HepG2 (cell line): Measurements from ENCODE around the gene INTS7. TPM values are rescaled to one million over a fixed set of nuclear protein-coding genes. Genes with fewer than 3 reads are reported as not detected.
A peak's percentile ranks its signal among the peaks of the same experiment; 100 is the strongest.

Source experiments
- CCAR2 ChIP-seq: fragments of 200-400 bp; formaldehyde crosslinking; optimal IDR thresholded peaks from 2 replicates; pipeline ENCODE3; 2018; ENCODE audit warnings: low read depth, mild to moderate bottlenecking, low read length, moderate library complexity
- CEBPG ChIP-seq: IDR thresholded peaks from 2 replicates; pipeline ENCODE4 v1.6.1; 2016
- HMG20A ChIP-seq: IDR thresholded peaks from 2 replicates; pipeline ENCODE4 v1.6.1; 2016; ENCODE audit warnings: borderline replicate concordance
- ISL2 ChIP-seq: sonication (generic); formaldehyde crosslinking; IDR thresholded peaks from 2 replicates; pipeline ENCODE4 v1.5.0; 2020; ENCODE audit warnings: missing genetic modification reagents
- KDM4B ChIP-seq: sonication (generic); formaldehyde crosslinking; IDR thresholded peaks from 2 replicates; pipeline ENCODE4 v1.4.0; 2020; ENCODE audit warnings: missing genetic modification reagents
- MEF2D ChIP-seq: sonication (generic); formaldehyde crosslinking; IDR thresholded peaks from 2 replicates; pipeline ENCODE4 v1.5.1; 2020; ENCODE audit warnings: mild to moderate bottlenecking, missing genetic modification reagents
- NR1H2 ChIP-seq: sonication (generic); formaldehyde crosslinking; IDR thresholded peaks from 2 replicates; pipeline ENCODE4 v1.8.1; 2022; ENCODE audit warnings: low read depth, missing genetic modification reagents, borderline replicate concordance
- NR2C2 ChIP-seq: sonication (generic); formaldehyde crosslinking; IDR thresholded peaks from 2 replicates; pipeline ENCODE4 v1.4.0; 2020; ENCODE audit warnings: missing genetic modification reagents, mild to moderate bottlenecking, moderate library complexity, borderline replicate concordance
- SMAD9 ChIP-seq: sonication (generic); formaldehyde crosslinking; IDR thresholded peaks from 2 replicates; pipeline ENCODE4 v1.5.1; 2020; ENCODE audit warnings: mild to moderate bottlenecking, missing genetic modification reagents
- SOX13 ChIP-seq, 3 experiments: fragments of 450-650 bp in 1 of 3; sonication (generic) in 1 of 3; formaldehyde crosslinking in 1 of 3; IDR thresholded peaks in 2 of 3; conservative IDR thresholded peaks in 1 of 3; 2 replicates each; pipeline versions ENCODE4 v1.5.0 to v1.6.1; 2016 to 2020; ENCODE audit warnings: antibody characterized with exemption in 1 of 3, mild to moderate bottlenecking in 1 of 3, missing compliant biosample characterization in 1 of 3, missing genetic modification reagents in 1 of 3, moderate library complexity in 1 of 3
- SRF ChIP-seq: IDR thresholded peaks from 2 replicates; pipeline ENCODE4 v1.6.1; 2011; ENCODE audit warnings: mild to moderate bottlenecking, low read depth, low read length, moderate library complexity
- SSRP1 ChIP-seq: IDR thresholded peaks from 2 replicates; pipeline ENCODE4 v1.6.1; 2016; ENCODE audit warnings: control low read depth
- TEAD3 ChIP-seq: optimal IDR thresholded peaks from 2 replicates; pipeline ENCODE3; 2016; ENCODE audit warnings: borderline replicate concordance
- YEATS4 ChIP-seq: sonication (generic); formaldehyde crosslinking; IDR thresholded peaks from 2 replicates; pipeline ENCODE4 v1.4.0; 2020; ENCODE audit warnings: missing genetic modification reagents, borderline replicate concordance
- ZNF10 ChIP-seq: sonication (generic); formaldehyde crosslinking; IDR thresholded peaks from 2 replicates; pipeline ENCODE4 v1.4.0; 2020; ENCODE audit warnings: mild to moderate bottlenecking, low read depth, missing genetic modification reagents, borderline replicate concordance
- ZNF207 ChIP-seq: fragments of 450-650 bp; IDR thresholded peaks from 2 replicates; pipeline ENCODE4 v1.6.1; 2016; ENCODE audit warnings: antibody characterized with exemption, borderline replicate concordance
- ZNF510 ChIP-seq: sonication (generic); formaldehyde crosslinking; IDR thresholded peaks from 2 replicates; pipeline ENCODE4 v1.4.0; 2020; ENCODE audit warnings: low read depth, mild to moderate bottlenecking, missing genetic modification reagents
- ZNF543 ChIP-seq: sonication (generic); formaldehyde crosslinking; IDR thresholded peaks from 2 replicates; pipeline ENCODE4 v1.4.0; 2020; ENCODE audit warnings: mild to moderate bottlenecking, missing genetic modification reagents
- ZNF546 ChIP-seq: sonication (generic); formaldehyde crosslinking; conservative IDR thresholded peaks from 2 replicates; pipeline ENCODE4 v1.8.1; 2023; ENCODE audit warnings: mild to moderate bottlenecking, missing genetic modification reagents
- ZNF577 ChIP-seq: sonication (generic); formaldehyde crosslinking; IDR thresholded peaks from 2 replicates; pipeline ENCODE4 v1.4.0; 2020; ENCODE audit warnings: mild to moderate bottlenecking, low read depth, missing genetic modification reagents, borderline replicate concordance
- ZNF629 ChIP-seq: sonication (generic); formaldehyde crosslinking; conservative IDR thresholded peaks from 2 replicates; pipeline ENCODE4 v1.5.0; 2020; ENCODE audit warnings: missing genetic modification reagents
- ZNF776 ChIP-seq: sonication (generic); formaldehyde crosslinking; IDR thresholded peaks from 2 replicates; pipeline ENCODE4 v1.4.0; 2020; ENCODE audit warnings: mild to moderate bottlenecking, missing genetic modification reagents
- polyA plus RNA-seq, 8 experiments: library from polyadenylated mRNA; depleted of rRNA in 3 of 8; stranded (reverse) in 7 of 8; unstranded in 1 of 8; fragments of >200 nt; fragmentation: Illumina TruSeq in 4 of 8; extraction: Trizol in 4 of 8; gene quantifications; 2 replicates each; pipeline versions ENCODE4 v1.2.1 to v1.2.3, GENCODE V29; 2011 to 2016; ENCODE audit warnings: low read depth in 4 of 8, missing spikeins in 1 of 8, mixed read lengths in 1 of 8; ENCODE audit not compliant: insufficient read depth in 1 of 8
- total RNA-seq, 5 experiments: library from RNA; depleted of rRNA; stranded (reverse); fragments of >200 nt; fragmentation: Illumina TruSeq; extraction: Trizol; gene quantifications; 2 replicates each; pipeline ENCODE4 v1.2.3, GENCODE V29; 2016; ENCODE audit warnings: low read depth in 1 of 5
- TF ChIP-seq, protein P1 (sequence below): IDR thresholded peaks from 2 replicates; pipeline ENCODE4 v1.6.1; 2016; ENCODE audit warnings: missing genetic modification reagents, missing compliant biosample characterization
- TF ChIP-seq, protein P2 (sequence below): sonication (generic); formaldehyde crosslinking; IDR thresholded peaks from 2 replicates; pipeline ENCODE4 v1.8.1; 2023; ENCODE audit warnings: mild to moderate bottlenecking, missing genetic modification reagents, borderline replicate concordance
- TF ChIP-seq, protein P3 (sequence below): sonication (generic); formaldehyde crosslinking; IDR thresholded peaks from 2 replicates; pipeline ENCODE4 v1.8.1; 2022; ENCODE audit warnings: mild to moderate bottlenecking, missing genetic modification reagents
- TF ChIP-seq, protein P4 (sequence below): sonication (generic); formaldehyde crosslinking; IDR thresholded peaks from 2 replicates; pipeline ENCODE4 v1.8.0; 2022; ENCODE audit warnings: mild to moderate bottlenecking, missing genetic modification reagents, borderline replicate concordance
- TF ChIP-seq, protein P5 (sequence below): sonication (generic); formaldehyde crosslinking; IDR thresholded peaks from 2 replicates; pipeline ENCODE4 v1.8.0; 2022; ENCODE audit warnings: mild to moderate bottlenecking, missing genetic modification reagents; ENCODE audit not compliant: insufficient replicate concordance

INTS7 gene
- total and polyA plus RNA-seq, 2 of the 13 experiments (the other 11 are each of a cell fraction or from before 2014, with no cell fraction given), result 18.3 to 22.4 TPM

DNA sequence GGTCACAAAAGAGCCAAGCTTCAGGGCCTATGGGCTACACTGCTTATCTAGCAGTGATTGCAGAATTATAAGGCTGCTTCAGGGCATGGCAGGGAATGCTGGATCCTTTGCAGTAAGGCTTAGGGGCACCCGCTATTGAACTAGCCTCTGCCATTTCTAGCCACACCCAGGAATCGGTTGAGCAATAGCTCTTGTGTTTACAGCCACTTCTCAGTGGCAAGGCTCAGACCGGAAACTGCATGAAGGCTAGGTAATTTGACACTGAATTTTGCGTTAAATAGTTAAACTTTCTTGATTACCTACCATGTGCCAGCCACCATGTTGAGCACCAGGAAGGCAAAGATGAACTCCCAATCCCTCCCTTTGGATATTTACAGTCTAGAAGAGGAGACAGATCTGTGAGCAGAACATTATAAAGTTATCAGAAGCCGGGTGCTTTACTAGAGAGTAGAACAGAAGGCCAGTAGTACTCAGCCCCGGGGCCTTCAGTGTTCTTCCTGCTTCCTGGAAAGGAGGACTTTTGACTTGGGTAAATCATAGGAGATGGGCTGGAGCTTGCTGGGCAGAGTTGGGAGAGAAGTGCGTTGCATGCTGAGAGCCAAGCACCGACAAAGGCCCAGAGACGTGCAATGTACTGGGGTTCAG lies 106.2 kb downstream of the INTS7 start (continued):
- TF ChIP-seq ISL2 (CRISPR knock-in tag), result 0 out of 2 replicates have a peak, but pooled peaks have one; percentile 48
- TF ChIP-seq, protein P1, sequence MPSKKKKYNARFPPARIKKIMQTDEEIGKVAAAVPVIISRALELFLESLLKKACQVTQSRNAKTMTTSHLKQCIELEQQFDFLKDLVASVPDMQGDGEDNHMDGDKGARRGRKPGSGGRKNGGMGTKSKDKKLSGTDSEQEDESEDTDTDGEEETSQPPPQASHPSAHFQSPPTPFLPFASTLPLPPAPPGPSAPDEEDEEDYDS, result no peak
- no peak for TF ChIP-seq ZNF577 (CRISPR knock-in tag)
- TF ChIP-seq CEBPG, result peak; percentile 99
- TF ChIP-seq, protein P2, sequence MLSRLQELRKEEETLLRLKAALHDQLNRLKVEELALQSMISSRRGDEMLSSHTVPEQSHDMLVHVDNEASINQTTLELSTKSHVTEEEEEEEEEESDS (CRISPR knock-in tag), result no peak
- no peak for TF ChIP-seq ZNF207
- TF ChIP-seq TEAD3, result no peak
- TF ChIP-seq ZNF10 (CRISPR knock-in tag), result no peak
- TF ChIP-seq, protein P3, sequence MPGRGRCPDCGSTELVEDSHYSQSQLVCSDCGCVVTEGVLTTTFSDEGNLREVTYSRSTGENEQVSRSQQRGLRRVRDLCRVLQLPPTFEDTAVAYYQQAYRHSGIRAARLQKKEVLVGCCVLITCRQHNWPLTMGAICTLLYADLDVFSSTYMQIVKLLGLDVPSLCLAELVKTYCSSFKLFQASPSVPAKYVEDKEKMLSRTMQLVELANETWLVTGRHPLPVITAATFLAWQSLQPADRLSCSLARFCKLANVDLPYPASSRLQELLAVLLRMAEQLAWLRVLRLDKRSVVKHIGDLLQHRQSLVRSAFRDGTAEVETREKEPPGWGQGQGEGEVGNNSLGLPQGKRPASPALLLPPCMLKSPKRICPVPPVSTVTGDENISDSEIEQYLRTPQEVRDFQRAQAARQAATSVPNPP (CRISPR knock-in tag), result no peak
- no peak for TF ChIP-seq SRF
- peak; percentile 68; the same call in 1 of the 2 replicates for TF ChIP-seq MEF2D
- TF ChIP-seq SSRP1 (CRISPR knock-in tag), result no peak
- TF ChIP-seq YEATS4 (CRISPR knock-in tag), result peak; percentile 78; the same call in 1 of the 2 replicates
- peak; percentile 52; the same call in 1 of the 2 replicates for TF ChIP-seq HMG20A (CRISPR knock-in tag)
- no peak for TF ChIP-seq ZNF543 (CRISPR knock-in tag)
- TF ChIP-seq ZNF776 (CRISPR knock-in tag), result no peak
- TF ChIP-seq SMAD9 (CRISPR knock-in tag), result no peak
- TF ChIP-seq, protein P4, sequence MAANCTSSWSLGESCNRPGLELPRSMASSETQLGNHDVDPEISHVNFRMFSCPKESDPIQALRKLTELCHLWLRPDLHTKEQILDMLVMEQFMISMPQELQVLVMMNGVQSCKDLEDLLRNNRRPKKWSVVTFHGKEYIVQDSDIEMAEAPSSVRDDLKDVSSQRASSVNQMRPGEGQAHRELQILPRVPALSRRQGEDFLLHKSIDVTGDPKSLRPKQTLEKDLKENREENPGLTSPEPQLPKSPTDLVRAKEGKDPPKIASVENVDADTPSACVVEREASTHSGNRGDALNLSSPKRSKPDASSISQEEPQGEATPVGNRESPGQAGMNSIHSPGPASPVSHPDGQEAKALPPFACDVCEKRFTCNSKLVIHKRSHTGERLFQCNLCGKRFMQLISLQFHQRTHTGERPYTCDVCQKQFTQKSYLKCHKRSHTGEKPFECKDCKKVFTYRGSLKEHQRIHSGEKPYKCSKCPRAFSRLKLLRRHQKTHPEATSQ (CRISPR knock-in tag), result no peak
- TF ChIP-seq ZNF510, result no peak
- TF ChIP-seq KDM4B (CRISPR knock-in tag), result peak; percentile 35; the same call in 1 of the 2 replicates
- TF ChIP-seq, protein P5, sequence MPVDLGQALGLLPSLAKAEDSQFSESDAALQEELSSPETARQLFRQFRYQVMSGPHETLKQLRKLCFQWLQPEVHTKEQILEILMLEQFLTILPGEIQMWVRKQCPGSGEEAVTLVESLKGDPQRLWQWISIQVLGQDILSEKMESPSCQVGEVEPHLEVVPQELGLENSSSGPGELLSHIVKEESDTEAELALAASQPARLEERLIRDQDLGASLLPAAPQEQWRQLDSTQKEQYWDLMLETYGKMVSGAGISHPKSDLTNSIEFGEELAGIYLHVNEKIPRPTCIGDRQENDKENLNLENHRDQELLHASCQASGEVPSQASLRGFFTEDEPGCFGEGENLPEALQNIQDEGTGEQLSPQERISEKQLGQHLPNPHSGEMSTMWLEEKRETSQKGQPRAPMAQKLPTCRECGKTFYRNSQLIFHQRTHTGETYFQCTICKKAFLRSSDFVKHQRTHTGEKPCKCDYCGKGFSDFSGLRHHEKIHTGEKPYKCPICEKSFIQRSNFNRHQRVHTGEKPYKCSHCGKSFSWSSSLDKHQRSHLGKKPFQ (CRISPR knock-in tag), result no peak
- TF ChIP-seq NR1H2 (CRISPR knock-in tag), result no peak
- TF ChIP-seq NR2C2 (CRISPR knock-in tag), result no peak; the same call in 1 of the 2 replicates
- TF ChIP-seq CCAR2, result no peak
- TF ChIP-seq SOX13 (IDR thresholded peaks at IDR 0.05), result no peak
- TF ChIP-seq SOX13 (CRISPR knock-in tag; conservative IDR thresholded peaks at IDR 0.05 in 1 of 2, IDR thresholded peaks at IDR 0.05 in 1 of 2), result peak in 1 of 2 experiments; percentile 80; a peak in 2 of 4 replicates
- no peak for TF ChIP-seq ZNF546 (CRISPR knock-in tag)
- no peak for TF ChIP-seq ZNF629 (CRISPR knock-in tag)
